Hepatocyte (in vitro differentiated cells): ENCODE results near the gene RNF111.

Source experiments
- CTCF ChIP-seq: fragments of 200-600 bp; sonication (generic); IDR thresholded peaks from 2 replicates; pipeline ENCODE4 v1.5.1; 2016; ENCODE audit warnings: antibody characterized with exemption, mild to moderate bottlenecking; ENCODE audit not compliant: poor library complexity
- EZH2 ChIP-seq: fragments of 200-600 bp; sonication (generic); IDR thresholded peaks from 2 replicates; pipeline ENCODE4 v1.6.1; 2016; ENCODE audit warnings: antibody characterized with exemption, mild to moderate bottlenecking, borderline replicate concordance

- TF ChIP-seq CTCF, result peak; percentile 34
- no peak for TF ChIP-seq EZH2
Measured at GRCh38 chr15:59105854-59106253, 118.4 kb downstream of the RNF111 start.
